Common myeloid progenitor, CD34-positive (primary cell): Measurements from ENCODE around the gene KCNG4.
A peak's percentile ranks its signal among the peaks of the same experiment; 100 is the strongest.

ENCODE experiments used
- CTCF ChIA-PET: fragments of 350-600 bp; sonication (Branson Sonifier 250); formaldehyde crosslinking; loops from one replicate; lab custom pipeline; 2021; ENCODE audit warnings: antibody characterized with exemption; lab: Charles Lee
- POLR2A ChIA-PET: fragments of 350-600 bp; sonication (Branson Sonifier 250); formaldehyde crosslinking; loops from one replicate; lab custom pipeline; 2021; ENCODE audit warnings: antibody characterized with exemption; lab: Charles Lee
- DNase-seq, 3 donors: peaks; one replicate each; pipeline versions ENCODE4 v3.0.0 to v3.0.0-alpha.2; 2013
- H3K27ac ChIP-seq, 2 experiments: 1 replicate in 1 of 2; 2 replicates in 1 of 2; pipeline ENCODE4 v1.7.0; 2013; ENCODE audit warnings: inconsistent platforms in 2 of 2, low read length in 2 of 2, mild to moderate bottlenecking in 2 of 2, low read depth in 1 of 2, moderate library complexity in 1 of 2; ENCODE audit not compliant: severe bottlenecking in 2 of 2, insufficient read depth in 1 of 2, poor library complexity in 1 of 2
- H3K27me3 ChIP-seq, 5 experiments: replicated peaks in 2 of 5; 1 replicate in 3 of 5; 2 replicates in 2 of 5; pipeline versions ENCODE4 v1.6.1 to v1.7.0; 2013; ENCODE audit warnings: low read length in 4 of 5, mild to moderate bottlenecking in 2 of 5, moderate library complexity in 2 of 5, inconsistent platforms in 1 of 5; ENCODE audit not compliant: insufficient read depth in 5 of 5, control insufficient read depth in 4 of 5
- H3K36me3 ChIP-seq, 4 experiments: 1 replicate in 2 of 4; 2 replicates in 2 of 4; pipeline versions ENCODE4 v1.6.1 to v1.7.0; 2013; ENCODE audit warnings: low read length in 3 of 4, control low read depth in 1 of 4, mild to moderate bottlenecking in 1 of 4; ENCODE audit not compliant: control insufficient read depth in 4 of 4, insufficient read depth in 4 of 4
- H3K4me1 ChIP-seq, 4 experiments: 1 replicate in 3 of 4; 2 replicates in 1 of 4; pipeline versions ENCODE4 v1.6.1 to v1.7.1; 2013; ENCODE audit warnings: low read length in 3 of 4, mild to moderate bottlenecking in 3 of 4, control low read depth in 1 of 4, inconsistent platforms in 1 of 4, moderate library complexity in 1 of 4; ENCODE audit not compliant: control insufficient read depth in 4 of 4, insufficient read depth in 4 of 4; ENCODE audit errors: control extremely low read depth in 1 of 4
- H3K4me3 ChIP-seq, 7 experiments: 1 replicate in 4 of 7; 2 replicates in 3 of 7; pipeline versions ENCODE4 v1.5.1 to v1.7.0; 2013; ENCODE audit warnings: mild to moderate bottlenecking in 7 of 7, low read length in 6 of 7, moderate library complexity in 6 of 7, inconsistent platforms in 2 of 7, low read depth in 2 of 7, control low read depth in 1 of 7; ENCODE audit not compliant: insufficient read depth in 4 of 7, control insufficient read depth in 1 of 7; ENCODE audit errors: extremely low read depth in 1 of 7
- H3K9me3 ChIP-seq, 5 experiments: 1 replicate in 4 of 5; 2 replicates in 1 of 5; pipeline versions ENCODE4 v1.6.1 to v1.7.1; 2013; ENCODE audit warnings: low read length in 4 of 5, mild to moderate bottlenecking in 2 of 5, inconsistent platforms in 1 of 5, low read depth in 1 of 5, moderate library complexity in 1 of 5; ENCODE audit not compliant: control insufficient read depth in 4 of 5, insufficient read depth in 2 of 5; ENCODE audit errors: control extremely low read depth in 1 of 5
- WGBS: methylation state at CpG from one replicate; pipeline ENCODE4 v1.1.5; 2013; ENCODE audit not compliant: insufficient coverage; 5-methylcytosine and 5-hydroxymethylcytosine counted together

Gene KCNG4

GRCh38 chr16:84281074-84281473 is 41.3 kb upstream of the KCNG4 start:
- no peak overlapping the region for H3K27ac ChIP-seq
- POLR2A ChIA-PET: no interaction called here
- no peak overlapping the region for H3K4me3 ChIP-seq
- no peaks in the 10 kb centered on the region for H3K36me3 ChIP-seq
- no peaks in the 10 kb centered on the region for H3K9me3 ChIP-seq
- 97% methylated on average over 3 of the region's 3 CpGs for WGBS
- peak; percentile 40 to 65 (median 58) for DNase-seq
- H3K4me1 ChIP-seq: no peaks in the 10 kb centered on the region
- CTCF ChIA-PET: interaction anchor here (1.2 to 2.2 kb wide), 3 partner anchors 27 to 224 kb away, joined by 3 to 10 read pairs (median 9); partner anchors contain the start of gene MEAK7
- no peaks in the 10 kb centered on the region for H3K27me3 ChIP-seq

DNA sequence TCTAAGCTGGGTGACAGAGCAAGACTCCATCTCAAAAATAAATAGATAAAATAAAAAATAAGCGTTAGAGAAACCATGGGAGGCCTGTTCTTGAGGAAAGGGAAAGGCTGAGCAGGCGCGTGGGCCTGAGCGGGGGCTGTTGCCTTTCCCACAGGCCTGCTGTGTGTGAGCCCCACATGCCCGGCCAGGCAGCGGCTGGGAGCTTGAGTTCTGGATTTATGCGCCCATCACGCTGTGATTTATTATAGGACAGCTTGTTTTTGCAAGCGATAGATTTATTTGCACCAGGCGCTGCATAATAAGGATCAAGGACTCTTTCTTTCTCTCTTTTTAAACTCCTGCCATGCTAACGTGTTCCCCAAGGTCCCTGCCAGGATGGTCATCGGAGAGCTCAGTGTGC is 40.1 kb upstream of the KCNG4 start:
- DNase-seq: no peak
- WGBS: 93% methylated on average over 10 of the region's 12 CpGs
- no peaks in the 10 kb centered on the region for H3K4me1 ChIP-seq
- H3K36me3 ChIP-seq: no peaks in the 10 kb centered on the region
- no peak overlapping the region for H3K4me3 ChIP-seq
- H3K27ac ChIP-seq: no peak overlapping the region
- no peaks in the 10 kb centered on the region for H3K27me3 ChIP-seq
- ChIA-PET POLR2A (no interaction called here), CTCF (interaction anchor here (0.8 to 2.2 kb wide), 5 partner anchors 10 to 225 kb away, joined by 3 to 10 read pairs (median 9); partner anchors contain the start of gene MEAK7)
- no peaks in the 10 kb centered on the region for H3K9me3 ChIP-seq

DNA sequence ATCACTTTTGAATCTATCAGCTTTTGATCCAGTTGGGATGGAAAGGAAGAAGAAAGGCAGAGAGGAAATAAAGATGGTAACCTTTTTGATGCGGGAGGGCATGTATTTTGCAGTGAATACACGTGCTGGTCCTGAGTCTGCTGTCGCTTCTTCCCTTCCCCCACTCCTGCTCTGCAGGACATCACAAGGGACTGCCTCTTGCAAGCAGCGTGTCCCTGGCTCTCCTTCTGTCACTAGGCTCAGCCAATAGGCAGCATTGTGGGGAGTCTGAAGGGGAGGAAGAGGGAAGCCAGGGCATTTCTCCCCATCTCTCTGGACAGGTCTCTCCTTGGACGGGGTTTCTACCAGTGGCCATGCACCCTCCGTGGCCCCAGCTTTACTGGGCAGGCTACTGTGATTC is 39.2 kb upstream of the KCNG4 start:
- WGBS: 94% methylated on average over 4 of the region's 6 CpGs
- no peaks in the 10 kb centered on the region for H3K36me3 ChIP-seq
- no peak overlapping the region for H3K4me3 ChIP-seq
- H3K27me3 ChIP-seq: peaks cover 0 to 4% (median 0%) of the 10 kb centered on the region in 5 experiments
- ChIA-PET POLR2A (no interaction called here), CTCF (interaction anchor here (0.9 to 9.0 kb wide), 6 partner anchors 11 to 220 kb away, joined by 3 to 78 read pairs (median 10); no protein-coding TSS in a partner anchor)
- no peaks in the 10 kb centered on the region for H3K9me3 ChIP-seq
- DNase-seq: no peak
- no peak overlapping the region for H3K27ac ChIP-seq
- no peaks in the 10 kb centered on the region for H3K4me1 ChIP-seq

- H3K4me1 ChIP-seq: no peaks in the 10 kb centered on the region
- H3K9me3 ChIP-seq: no peaks in the 10 kb centered on the region
- ChIA-PET POLR2A (no interaction called here), CTCF (interaction anchor here (0.9 to 9.0 kb wide), 4 partner anchors 12 to 220 kb away, joined by 3 to 78 read pairs (median 9); no protein-coding TSS in a partner anchor)
- 98% methylated on average over 11 of the region's 12 CpGs for WGBS
- DNase-seq: no peak
- H3K36me3 ChIP-seq: no peaks in the 10 kb centered on the region
- H3K27ac ChIP-seq: no peak overlapping the region
- no peak overlapping the region for H3K4me3 ChIP-seq
- peaks cover 0 to 4% (median 0%) of the 10 kb centered on the region in 5 experiments for H3K27me3 ChIP-seq
These were observed 38.5 kb upstream of the KCNG4 start for GRCh38 chr16:84278333-84278732.

DNA sequence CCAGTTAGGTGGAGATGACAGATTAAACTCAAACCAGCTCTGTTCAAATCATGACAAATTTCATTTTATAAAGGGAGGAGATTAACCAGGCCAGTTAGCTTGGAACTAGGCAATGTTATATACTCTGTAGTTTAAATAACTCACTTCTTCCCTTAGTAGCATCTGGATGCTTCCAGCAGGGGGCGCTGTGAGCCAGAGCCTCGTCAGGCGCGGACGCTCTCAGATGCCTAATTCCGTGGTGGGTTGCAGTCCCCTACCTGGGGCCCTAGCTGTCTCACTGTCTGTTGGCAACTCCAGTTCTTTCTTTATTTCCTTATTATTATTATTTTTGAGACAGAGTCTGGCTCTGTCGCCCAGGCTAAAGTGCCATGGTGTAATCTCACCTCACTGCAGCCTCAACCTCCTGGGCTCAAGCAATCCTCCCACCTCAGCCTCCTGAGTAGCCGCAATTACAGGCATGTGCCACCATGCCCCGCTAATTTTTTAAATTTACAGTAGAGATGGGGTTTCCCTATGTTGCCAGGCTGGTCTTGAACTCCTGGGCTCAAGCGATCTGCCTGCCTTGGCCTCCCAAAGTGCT is 37.5 kb upstream of the KCNG4 start:
- Histone ChIP-seq H3K4me1 (no peaks in the 10 kb centered on the region), H3K27ac (no peak overlapping the region), H3K9me3 (no peaks in the 10 kb centered on the region), H3K36me3 (no peaks in the 10 kb centered on the region), H3K27me3 (peaks cover 0 to 4% (median 0%) of the 10 kb centered on the region in 5 experiments), H3K4me3 (no peak overlapping the region)
- POLR2A ChIA-PET: no interaction called here
- CTCF ChIA-PET: interaction anchor here (0.7 to 9.0 kb wide), 14 partner anchors 11 to 345 kb away, joined by 3 to 78 read pairs (median 4); partner anchors contain the start of gene MEAK7
- DNase-seq: peak; percentile 65 to 82 (median 74)
- 30% methylated on average over 10 of the region's 10 CpGs for WGBS

- H3K27me3 ChIP-seq: peaks cover 0 to 7% (median 4%) of the 10 kb centered on the region in 5 experiments
- 92% methylated on average over 6 of the region's 6 CpGs for WGBS
These were observed 35.9 kb upstream of the KCNG4 start for GRCh38 chr16:84275585-84276151.

GRCh38 chr16:84274515-84274914 is 34.7 kb upstream of the KCNG4 start:
- Histone ChIP-seq H3K4me1 (no peaks in the 10 kb centered on the region), H3K27ac (no peak overlapping the region), H3K27me3 (peaks cover 0 to 8% (median 4%) of the 10 kb centered on the region in 5 experiments), H3K9me3 (no peaks in the 10 kb centered on the region), H3K36me3 (no peaks in the 10 kb centered on the region), H3K4me3 (no peak overlapping the region)
- no peak for DNase-seq
- POLR2A ChIA-PET: no interaction called here
- 97% methylated on average over 9 of the region's 9 CpGs for WGBS
- CTCF ChIA-PET: interaction anchor here (0.8 to 9.0 kb wide), 2 partner anchors 28 to 32 kb away, joined by 3 to 78 read pairs; no protein-coding TSS in a partner anchor

More at GRCh38 chr16:84275585-84276151, 35.9 kb upstream of the KCNG4 start:
- Histone ChIP-seq H3K9me3 (no peaks in the 10 kb centered on the region), H3K27ac (no peak overlapping the region), H3K4me3 (no peak overlapping the region), H3K36me3 (no peaks in the 10 kb centered on the region), H3K4me1 (no peaks in the 10 kb centered on the region)
- no peak for DNase-seq
- ChIA-PET POLR2A (no interaction called here), CTCF (interaction anchor here (1.5 to 9.0 kb wide), 5 partner anchors 10 to 211 kb away, joined by 5 to 78 read pairs (median 13); no protein-coding TSS in a partner anchor)
